ENCODE data around the gene SDHA. TPM values are rescaled to one million over a fixed set of nuclear protein-coding genes. Genes with fewer than 3 reads are reported as not detected.
"Not testable (repeated sequence)": the region's sequence is repeated elsewhere in the genome, so short reads cannot be mapped to it uniquely, and the experiment has no call there.

SDHA gene
- polyA plus RNA-seq, 4 donors: 75.7 to 151 (median 136) TPM

DNA sequence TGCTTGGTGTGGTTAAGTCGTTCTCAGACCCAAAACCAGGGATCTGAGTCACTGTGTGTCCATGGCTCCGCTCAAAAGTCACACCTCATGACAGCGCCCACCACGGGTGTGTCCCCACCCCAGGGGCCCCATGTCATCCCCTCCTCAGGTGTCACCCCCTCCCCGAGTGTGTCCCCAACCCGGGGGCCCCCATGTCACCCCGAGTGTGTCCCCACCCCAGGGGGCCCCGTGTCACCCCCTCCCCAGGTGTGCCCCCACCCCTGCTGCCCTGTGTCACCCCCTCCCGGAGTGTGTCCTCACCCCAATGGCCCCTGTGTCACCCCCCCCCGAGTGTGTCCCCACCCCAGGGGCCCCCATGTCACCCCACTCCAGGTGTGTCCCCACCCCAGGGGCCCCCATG is 21.8 kb upstream of the SDHA start:
- no peak for DNase-seq (ENCODE audit: low read depth in 4 of 4, low spot score in 3 of 4)

GRCh38 chr5:197031-197430 is 21.1 kb upstream of the SDHA start:
- DNase-seq (ENCODE audit: low read depth in 4 of 4, low spot score in 3 of 4): not testable (repeated sequence)

DNA sequence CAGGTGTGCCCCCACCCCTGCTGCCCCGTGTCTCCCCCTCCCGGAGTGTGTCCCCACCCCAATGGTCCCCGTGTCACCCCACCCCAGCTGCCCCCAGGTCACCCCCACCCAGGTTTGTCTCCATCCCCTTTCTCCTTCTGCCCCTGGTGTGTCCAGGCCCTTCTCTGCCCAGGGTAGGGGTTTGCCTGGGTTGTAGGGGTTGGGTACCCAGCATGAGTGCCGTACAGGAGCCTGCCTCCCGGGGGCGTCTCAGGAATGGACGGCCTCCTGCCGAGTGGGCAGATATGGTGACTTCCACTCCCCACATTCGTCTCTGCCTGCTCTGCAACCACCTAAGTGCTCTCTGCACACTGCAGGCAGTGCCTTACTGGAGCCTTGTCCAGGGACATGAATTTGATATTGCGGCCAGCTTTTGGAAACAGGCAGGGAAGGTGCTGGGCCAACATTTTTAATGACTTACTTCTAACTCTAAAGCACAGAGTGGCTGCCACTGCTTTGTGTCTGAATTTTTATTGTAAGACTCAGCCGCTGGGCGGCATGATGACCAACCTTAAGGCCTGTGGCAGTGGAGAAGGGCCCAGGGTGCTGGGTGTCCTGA is 20.1 kb upstream of the SDHA start:
- DNase-seq (ENCODE audit: low read depth in 4 of 4, low spot score in 3 of 4): no peak

DNA sequence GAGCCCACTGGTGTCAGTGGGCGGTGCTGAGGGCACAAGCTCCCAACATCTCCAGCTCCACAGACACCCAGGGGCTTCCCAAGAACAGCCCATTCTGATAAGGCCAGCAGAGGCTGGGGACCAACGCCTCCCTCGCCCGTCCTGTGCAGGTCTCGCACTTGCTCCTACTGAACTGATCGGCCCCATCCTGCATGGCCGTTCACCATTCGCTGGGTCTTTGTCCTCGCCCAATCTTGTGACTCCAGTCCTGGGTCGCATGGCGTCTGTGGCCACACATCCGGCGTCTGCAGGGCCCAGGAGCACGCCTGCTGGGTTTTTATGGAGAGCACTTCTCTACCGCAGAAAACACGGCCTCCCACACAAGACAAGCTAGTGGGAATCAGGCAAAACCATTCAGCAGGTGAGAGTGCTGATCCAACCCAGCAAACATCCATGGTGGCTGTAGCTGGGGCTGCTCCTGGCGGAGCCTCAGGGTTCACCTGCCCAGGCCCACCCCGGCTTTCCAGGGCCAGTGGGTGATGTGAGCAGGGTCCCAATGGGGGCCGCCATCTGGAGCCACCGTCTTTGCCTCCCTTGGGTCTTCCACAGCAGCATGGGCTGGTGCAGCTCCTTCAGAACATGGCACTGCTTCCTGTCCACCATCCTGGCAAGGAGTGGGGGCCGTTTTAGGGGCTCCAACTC is 19.5 kb upstream of the SDHA start:
- no peak for DNase-seq (ENCODE audit: low read depth in 4 of 4, low spot score in 3 of 4)

GRCh38 chr5:199197-199949 is 18.7 kb upstream of the SDHA start:
- DNase-seq (ENCODE audit: low read depth in 4 of 4, low spot score in 3 of 4): no peak

DNA sequence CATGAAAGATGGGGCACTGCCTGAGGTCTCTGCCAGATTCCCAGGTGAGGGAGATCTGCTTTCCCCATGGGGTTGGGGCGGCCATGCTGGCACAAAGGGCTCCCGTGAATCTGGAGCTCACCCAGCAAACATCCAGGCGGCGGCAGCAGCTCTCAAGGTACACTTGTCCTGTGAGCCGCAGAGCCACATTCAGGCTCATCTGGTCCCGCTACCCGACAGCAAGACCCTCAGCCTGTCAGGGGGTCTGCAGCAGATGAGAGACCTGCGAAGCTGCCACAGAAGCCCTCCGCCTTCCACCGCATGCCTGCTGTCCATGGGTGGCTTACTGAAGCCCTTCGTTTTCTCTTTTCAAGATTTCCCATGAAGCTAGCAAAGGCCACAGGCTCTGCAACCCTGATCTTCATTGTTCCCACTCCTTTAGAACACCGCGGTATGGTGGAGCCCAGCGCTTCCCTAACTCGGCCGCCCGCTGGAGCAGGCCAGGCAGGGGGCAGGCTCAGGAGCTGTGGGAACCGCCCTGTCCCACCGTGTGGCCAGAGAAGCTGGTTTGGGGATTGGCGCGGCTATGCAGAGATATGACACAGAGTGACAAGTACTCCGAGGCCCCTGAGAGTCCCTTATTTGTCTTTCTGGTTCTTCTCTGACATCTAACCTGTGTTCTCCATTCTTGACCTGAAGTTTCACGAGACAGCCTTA is 18.0 kb upstream of the SDHA start:
- no peak for DNase-seq (ENCODE audit: low read depth in 4 of 4, low spot score in 3 of 4)

DNA sequence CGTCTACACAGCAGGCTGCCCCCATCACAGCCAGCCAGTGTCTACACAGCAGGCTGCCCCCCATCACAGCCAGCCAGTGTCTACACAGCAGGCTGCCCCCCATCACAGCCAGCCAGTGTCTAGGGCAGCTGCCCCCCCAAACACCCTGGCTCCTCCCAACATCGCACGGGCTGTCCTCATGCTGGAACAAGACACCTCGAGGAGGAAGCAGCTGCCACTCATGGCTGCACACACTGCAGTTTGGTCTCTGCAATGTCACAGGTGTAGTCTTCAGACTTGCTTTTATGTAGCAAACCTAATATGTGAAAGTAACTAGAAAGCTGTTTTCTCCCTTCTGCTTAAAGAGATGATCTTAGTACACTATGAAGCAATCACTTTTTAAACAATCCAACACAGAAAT is 17.1 kb upstream of the SDHA start:
- DNase-seq (ENCODE audit: low read depth in 4 of 4, low spot score in 3 of 4): no peak

- no peak for DNase-seq (ENCODE audit: low read depth in 4 of 4, low spot score in 3 of 4)
Measured at GRCh38 chr5:201672-202071, 16.4 kb upstream of the SDHA start.

- DNase-seq (ENCODE audit: low read depth in 4 of 4, low spot score in 3 of 4): no peak
Measured at GRCh38 chr5:203246-203930, 14.7 kb upstream of the SDHA start.

- no peak for DNase-seq (ENCODE audit: low read depth in 4 of 4, low spot score in 3 of 4)
Measured at GRCh38 chr5:204001-204400, 14.1 kb upstream of the SDHA start.

DNA sequence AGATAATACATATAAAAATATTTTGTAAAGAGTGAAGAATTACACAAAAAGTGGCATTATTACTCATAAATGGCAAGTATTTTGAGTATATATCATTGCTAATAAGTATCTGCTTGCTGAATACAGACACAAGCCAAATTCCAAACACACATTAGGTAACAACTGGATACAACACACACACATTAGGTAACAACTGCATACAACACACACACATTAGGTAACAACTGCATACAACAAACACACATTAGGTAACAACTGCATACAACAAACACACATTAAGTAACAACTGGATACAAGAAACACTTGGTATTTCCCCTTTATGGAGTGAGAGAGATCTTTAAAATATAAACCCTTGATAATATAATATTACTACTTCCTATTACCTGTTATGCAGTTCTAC is 13.7 kb upstream of the SDHA start:
- DNase-seq (ENCODE audit: low read depth in 4 of 4, low spot score in 3 of 4): no peak

GRCh38 chr5:204966-205670 is 13.0 kb upstream of the SDHA start:
- no peak for DNase-seq (ENCODE audit: low read depth in 4 of 4, low spot score in 3 of 4)

DNA sequence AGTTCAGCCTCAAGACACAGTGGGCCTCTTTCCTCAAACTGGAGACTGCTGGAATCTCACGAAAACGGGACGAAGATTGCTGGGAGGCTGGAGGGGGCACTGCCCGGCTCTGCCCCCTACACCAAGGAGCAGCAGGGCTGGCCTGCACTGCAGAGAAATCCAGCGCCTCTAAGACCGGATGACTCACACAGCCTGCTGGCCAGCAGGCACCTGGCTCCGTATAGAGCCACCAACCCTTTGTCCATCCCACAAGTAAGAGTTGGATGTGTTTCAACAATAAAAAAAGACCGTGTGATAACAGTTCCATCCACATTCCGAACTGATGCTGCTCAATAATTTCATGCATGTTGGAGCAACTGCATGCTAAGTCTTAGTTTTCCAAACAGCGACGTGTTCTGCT is 11.7 kb upstream of the SDHA start:
- DNase-seq (ENCODE audit: low read depth in 4 of 4, low spot score in 3 of 4): no peak

DNA sequence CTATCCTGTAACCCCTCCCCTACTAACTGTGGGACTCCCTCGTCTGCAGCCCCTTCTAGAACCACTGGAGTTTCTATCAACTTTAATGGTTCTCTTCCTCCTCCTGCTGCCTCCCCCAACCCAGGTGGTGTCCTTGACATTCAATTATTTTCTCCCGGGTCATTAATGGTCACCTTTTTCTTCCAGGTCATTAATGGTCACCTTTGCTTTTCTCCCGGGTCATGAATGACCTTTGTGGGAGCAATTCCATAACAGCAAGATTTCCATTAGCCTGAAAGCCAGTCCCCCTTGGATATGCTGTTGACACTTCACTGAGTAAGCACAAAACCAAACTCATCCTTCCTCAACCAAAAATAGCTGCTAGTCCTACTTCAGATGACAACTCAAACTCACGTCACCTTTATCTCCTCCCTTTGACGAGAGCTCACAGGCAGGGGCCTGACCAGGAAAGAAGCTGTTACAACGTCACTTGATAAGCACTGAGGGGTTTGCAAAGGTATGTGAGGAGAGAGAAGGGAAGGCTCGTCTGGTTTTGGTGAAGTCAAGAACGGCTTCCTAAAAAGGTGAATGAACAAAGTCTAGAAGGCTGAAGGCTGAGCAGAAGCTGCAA is 11.1 kb upstream of the SDHA start:
- no peak for DNase-seq (ENCODE audit: low read depth in 4 of 4, low spot score in 3 of 4)

DNA sequence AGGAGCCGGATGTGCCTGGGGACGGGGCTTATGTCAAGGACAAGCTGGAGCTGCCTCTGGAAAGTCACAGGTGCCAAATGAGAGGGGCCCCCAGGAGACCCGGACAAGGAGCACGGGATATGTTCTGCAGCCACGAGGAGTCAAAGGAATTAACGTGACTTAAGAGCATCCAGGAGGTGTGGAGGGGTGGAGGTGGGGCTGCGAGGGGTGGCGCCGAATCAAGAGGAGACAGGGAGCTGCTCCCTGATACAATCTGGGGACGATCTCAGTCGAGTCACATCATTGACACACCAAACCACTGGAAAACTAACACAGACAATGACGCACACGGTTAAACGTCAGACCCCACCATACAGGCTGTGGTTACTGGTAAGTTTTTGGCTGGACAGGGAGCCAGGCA is 10.5 kb upstream of the SDHA start:
- no peak for DNase-seq (ENCODE audit: low read depth in 4 of 4, low spot score in 3 of 4)

DNA sequence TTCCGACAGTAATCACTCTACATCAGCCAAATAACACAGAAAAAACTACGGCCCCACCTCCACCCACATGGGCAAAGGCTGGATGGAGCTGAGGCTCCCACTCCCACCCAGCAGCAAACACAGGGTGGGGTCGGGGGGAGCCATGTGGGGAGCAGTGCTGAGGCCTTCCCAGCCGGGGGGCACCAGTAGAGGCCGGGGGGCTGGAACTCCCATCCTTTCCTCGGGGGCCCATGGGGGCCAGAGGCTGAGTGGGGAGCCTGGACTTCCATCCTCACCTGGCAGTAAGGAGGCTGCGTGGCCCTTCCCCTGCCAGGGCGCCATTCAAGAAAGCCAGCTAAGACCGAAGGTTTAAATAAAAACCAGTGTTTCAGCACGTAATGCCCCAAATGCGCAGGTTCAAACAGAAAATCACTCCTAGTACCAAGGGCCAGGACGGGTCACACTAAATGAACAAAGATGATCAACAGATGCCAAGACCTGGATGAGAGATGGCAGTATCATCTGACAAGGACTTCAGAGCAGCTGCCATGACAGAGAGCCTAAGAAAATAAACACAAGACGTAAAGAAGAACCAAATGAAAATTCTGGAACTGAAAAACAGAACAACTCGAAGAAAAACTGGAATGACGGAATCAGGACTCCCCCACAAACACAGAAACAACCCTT is 9.5 kb upstream of the SDHA start:
- DNase-seq (ENCODE audit: low read depth in 4 of 4, low spot score in 3 of 4): no peak

DNA sequence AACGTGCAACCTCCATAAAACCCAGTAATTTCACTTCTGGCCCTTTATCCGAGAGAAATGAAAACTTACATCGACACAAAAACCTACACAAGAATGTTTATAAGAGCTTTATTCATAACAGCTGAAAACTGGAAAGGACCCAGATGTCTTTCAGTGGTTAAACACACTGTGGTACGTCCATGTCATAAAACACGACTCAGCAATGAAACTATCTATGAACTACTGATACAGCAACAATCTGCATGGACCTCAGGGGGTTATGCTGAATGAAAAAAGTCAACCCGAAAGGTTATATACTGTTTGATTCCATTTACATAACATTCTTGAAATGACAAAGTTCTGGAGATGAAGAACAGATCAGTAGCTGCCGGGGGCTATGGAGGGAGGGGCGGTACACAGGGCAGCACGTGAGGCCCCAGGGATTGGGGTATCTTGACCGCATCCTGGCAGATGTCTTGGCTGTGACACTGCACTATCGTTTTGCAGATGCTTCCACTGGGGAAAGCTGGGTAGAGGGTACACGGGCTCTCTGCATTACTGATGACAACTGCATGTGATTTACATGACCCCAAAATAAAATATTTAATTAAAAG is 4.2 kb upstream of the SDHA start:
- DNase-seq (ENCODE audit: low read depth in 4 of 4, low spot score in 3 of 4): no peak

DNA sequence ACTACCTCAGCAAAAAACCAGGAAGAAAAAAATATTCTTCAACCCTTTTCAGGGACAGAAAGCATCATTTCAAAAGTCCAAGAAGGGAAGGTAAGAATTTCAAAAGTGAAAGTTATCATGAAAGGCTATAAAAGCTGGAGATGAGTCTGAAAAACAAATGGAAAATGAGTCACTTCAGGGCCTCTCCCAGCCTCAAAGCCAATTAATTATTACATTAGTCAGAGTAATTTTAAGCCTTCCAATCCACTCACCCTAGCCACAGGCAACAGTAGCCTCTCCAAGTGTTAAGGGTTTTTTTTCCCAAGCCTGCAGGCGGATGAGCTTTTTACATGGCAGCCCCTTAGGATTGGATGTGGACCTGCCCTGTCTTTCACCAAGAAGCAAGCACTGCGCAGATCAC is 2.9 kb upstream of the SDHA start:
- not testable (repeated sequence) for DNase-seq (ENCODE audit: low read depth in 4 of 4, low spot score in 3 of 4)

DNA sequence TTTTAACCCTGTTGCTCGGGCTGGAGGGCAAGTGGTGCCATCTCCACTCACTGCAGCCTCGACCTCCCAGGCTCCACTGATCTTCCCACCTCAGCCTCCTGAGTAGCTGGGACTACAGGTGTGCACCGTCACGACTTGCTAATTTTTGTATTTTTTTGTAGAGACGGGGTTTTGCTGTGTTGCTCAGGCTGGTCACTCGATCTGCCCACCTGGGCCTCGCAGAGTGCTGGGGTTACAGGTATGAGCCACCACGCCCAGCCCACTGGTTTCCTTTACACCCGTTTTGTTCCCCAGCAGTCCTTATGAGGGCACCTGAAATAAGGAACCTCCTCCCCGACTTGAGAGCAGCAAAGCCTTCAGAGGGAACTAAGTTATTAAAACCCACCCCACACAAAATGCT is 2.0 kb upstream of the SDHA start:
- DNase-seq (ENCODE audit: low read depth in 4 of 4, low spot score in 3 of 4): not testable (repeated sequence)
